Thyroid gland (tissue), 4 donors: Measurements from ENCODE around the gene NEMP1. TPM values are rescaled to one million over a fixed set of nuclear protein-coding genes. Genes with fewer than 3 reads are reported as not detected.

Experiments used
- DNase-seq, 2 donors: peaks; one replicate each; pipeline ENCODE4 v3.0.0-alpha.2; 2019
- H3K27ac ChIP-seq, 3 donors: fragments of 200-600 bp; sonication (generic); 1 replicate in 2 of 3; 2 replicates in 1 of 3; pipeline ENCODE4 v1.5.1; 2016 to 2019; ENCODE audit warnings: mild to moderate bottlenecking in 1 of 3, moderate library complexity in 1 of 3
- H3K27me3 ChIP-seq: fragments of 200-600 bp; sonication (generic); one replicate; pipeline ENCODE4 v1.5.1; 2019
- H3K36me3 ChIP-seq, 2 donors: fragments of 200-600 bp; sonication (generic); one replicate each; pipeline ENCODE4 v1.5.1; 2016 to 2019
- H3K4me1 ChIP-seq, 2 donors: fragments of 200-600 bp; sonication (generic); one replicate each; pipeline ENCODE4 v1.5.1; 2017 to 2019
- H3K4me3 ChIP-seq, 3 donors: fragments of 200-600 bp; sonication (generic); replicated peaks in 1 of 3; 1 replicate in 2 of 3; 2 replicates in 1 of 3; pipeline ENCODE4 v1.5.1; 2016; ENCODE audit warnings: mild to moderate bottlenecking in 1 of 3
- H3K9me3 ChIP-seq: fragments of 200-600 bp; sonication (generic); one replicate; pipeline ENCODE4 v1.5.1; 2017
- CTCF ChIP-seq, 6 experiments: fragments of 200-600 bp in 3 of 6; fragments of 450-650 bp in 3 of 6; sonication (generic) in 3 of 6; IDR thresholded peaks; one replicate each; pipeline ENCODE4 v1.5.1; 2016 to 2019; ENCODE audit warnings: antibody characterized with exemption in 6 of 6, mild to moderate bottlenecking in 2 of 6, inconsistent platforms in 1 of 6, moderate library complexity in 1 of 6
- POLR2A ChIP-seq, 2 donors: fragments of 450-650 bp; IDR thresholded peaks; one replicate each; pipeline ENCODE4 v1.6.1; 2017; ENCODE audit warnings: antibody characterized with exemption in 2 of 2, mild to moderate bottlenecking in 2 of 2, moderate library complexity in 1 of 2
- WGBS, 2 donors: methylation state at CpG; one replicate each; pipeline ENCODE4 v1.1.5; 2017; 5-methylcytosine and 5-hydroxymethylcytosine counted together
- intact Hi-C: fragments of 100-400 bp; cut with DNase I; formaldehyde crosslinking; loops from one replicate; pipeline ENCODE4 v1.15.1; 2023
- total RNA-seq, 4 donors: library from RNA; depleted of rRNA; stranded (reverse); fragments of >200 nt; gene quantifications; one replicate each; pipeline ENCODE4 v1.2.3, GENCODE V29; 2016

Gene NEMP1
- total RNA-seq, 4 donors from 2014 or later: 5.6 to 10.9 (median 9.2) TPM

GRCh38 chr12:57006809-57007475, 71.6 kb downstream of the NEMP1 start:
- Histone ChIP-seq H3K4me1 (peaks cover 12 to 16% of the 10 kb centered on the region in 2 donors), H3K36me3 (peaks cover 18 to 20% of the 10 kb centered on the region in 2 donors), H3K27ac (no peak overlapping the region), H3K9me3 (no peaks in the 10 kb centered on the region), H3K27me3 (no peaks in the 10 kb centered on the region), H3K4me3 (peak overlapping the region in 2 of 3 donors; percentile 17 to 95)
- TF ChIP-seq CTCF (IDR thresholded peaks at IDR 0.05): no peak
- TF ChIP-seq POLR2A (IDR thresholded peaks at IDR 0.05): no peak
- WGBS, 2 donors: 56 to 58% methylated on average over 10 of the region's 10 CpGs
- intact Hi-C loops: loop anchor here (10.0 kb wide), 1 partner anchor 108 kb away; the partner anchor contains the start of gene STAT6
- DNase-seq: no peak

DNA sequence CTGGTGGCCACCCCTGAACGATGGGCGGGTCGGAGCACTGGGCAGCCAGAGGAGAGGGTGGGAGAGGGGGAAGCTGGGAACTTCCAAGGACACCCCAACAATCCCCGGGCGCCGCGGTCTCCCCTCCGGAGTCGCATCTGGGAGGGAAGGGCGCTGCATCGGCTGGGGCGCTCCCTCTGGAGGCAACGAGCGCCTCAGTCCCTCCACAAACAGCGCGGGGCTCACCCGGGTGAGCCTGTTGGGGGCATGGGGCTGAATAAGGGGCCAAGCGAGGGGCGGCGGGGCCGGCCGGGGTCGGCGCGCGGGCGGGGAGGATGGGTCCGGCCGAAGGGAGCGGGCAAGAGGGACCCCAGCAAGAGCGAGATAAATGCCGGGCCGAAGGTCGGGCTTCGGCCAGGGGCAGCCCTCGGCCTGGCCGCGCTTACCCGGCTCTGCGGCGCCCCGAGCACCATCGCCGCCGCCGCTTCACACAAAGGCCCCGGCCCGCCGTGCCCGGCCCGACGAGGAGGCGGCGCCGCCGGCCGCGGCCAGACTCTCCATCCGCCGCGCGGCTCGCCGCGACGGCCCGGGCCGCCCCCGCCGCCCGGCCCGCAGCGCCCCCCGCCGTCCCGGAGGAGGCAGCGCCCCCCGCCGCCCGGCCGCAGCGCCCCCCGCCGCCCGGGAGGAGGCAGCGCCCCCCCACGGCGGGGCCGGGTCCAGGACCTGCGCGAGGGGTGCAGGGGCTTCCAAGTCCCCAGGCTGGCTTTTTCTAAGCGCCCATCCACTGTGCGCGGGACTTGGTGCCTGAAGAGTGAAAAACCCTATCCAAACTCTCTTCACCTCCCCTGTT, 72.4 kb downstream of the NEMP1 start, which contains the start of gene ZBTB39:
ZBTB39 (minus strand) TSS at position 567 of the 829 bp plus-strand sequence. CDS start 1,629 bp downstream, outside the sequence.
- 1% methylated on average over 21 to 28 of the region's 94 CpGs for WGBS, 2 donors
- H3K4me1 ChIP-seq: peaks cover 12 to 16% of the 10 kb centered on the region in 2 donors
- H3K36me3 ChIP-seq: peaks cover 18 to 20% of the 10 kb centered on the region in 2 donors
- H3K9me3 ChIP-seq: no peaks in the 10 kb centered on the region
- intact Hi-C loops: loop anchor here (10.0 kb wide), 1 partner anchor 109 kb away; the partner anchor contains the start of gene STAT6
- H3K4me3 ChIP-seq: peak within 1 kb of the TSS; percentile 54 to 95 (median 74)
- no peaks in the 10 kb centered on the region for H3K27me3 ChIP-seq
- TF ChIP-seq POLR2A (IDR thresholded peaks at IDR 0.05) (peak in 1 of 2 donors; percentile 19), CTCF (IDR thresholded peaks at IDR 0.05) (peak in 4 of 6 experiments; percentile 10 to 61 (median 34))
- DNase-seq: peak; percentile 59 to 60
- H3K27ac ChIP-seq: peak within 1 kb of the TSS; percentile 18 to 89 (median 65)

Other genes with a start within 250 kb of the NEMP1 start
- gene SDR9C7, start 144.4 kb downstream of the NEMP1 start, total RNA-seq: not detected
- gene RDH16, start 121.2 kb downstream of the NEMP1 start, total RNA-seq: 1 to 10 TPM in 1 of 4 donors, under 1 TPM in 1, not detected in 2; 0.22 to 1.3 TPM
- 1 to 10 TPM; 4.5 to 8.5 (median 7.4) TPM for gene ZBTB39, start 72.2 kb downstream of the NEMP1 start, total RNA-seq
- gene TAC3, start 62.3 kb downstream of the NEMP1 start, total RNA-seq: not detected
- not detected for gene MYO1A, start 28.7 kb downstream of the NEMP1 start, total RNA-seq
- 10 to 100 TPM; 11.8 to 48.0 (median 16.1) TPM for gene NAB2, start 10.3 kb upstream of the NEMP1 start, total RNA-seq
- 100 to 1,000 TPM in 1 of 4 donors, 10 to 100 TPM in 3; 79.0 to 144 (median 89.8) TPM for gene STAT6, start 32.6 kb upstream of the NEMP1 start, total RNA-seq
- 100 to 1,000 TPM in 3 of 4 donors, 10 to 100 TPM in 1; 98.5 to 161 (median 118) TPM for gene LRP1, start 49.7 kb upstream of the NEMP1 start, total RNA-seq
- gene LRP1-AS, start 68.8 kb upstream of the NEMP1 start, total RNA-seq: not detected
- under 1 TPM in 1 of 4 donors, not detected in 3; 0.27 TPM for gene NXPH4, start 138.0 kb upstream of the NEMP1 start, total RNA-seq
- gene SHMT2, start 150.9 kb upstream of the NEMP1 start, total RNA-seq: 10 to 100 TPM; 34.0 to 58.4 (median 49.8) TPM
- gene STAC3, start 172.4 kb upstream of the NEMP1 start, total RNA-seq: 1 to 10 TPM in 2 of 4 donors, under 1 TPM in 1, not detected in 1; 0.88 to 7.3 (median 3.0) TPM